Activated gamma-delta T cell treated with Interleukin-2 at 50 U/mL for 16 hours (primary cell): ENCODE data around the gene KRT16.
"Not testable (repeated sequence)": the region's sequence is repeated elsewhere in the genome, so short reads cannot be mapped to it uniquely, and the experiment has no call there.

Source experiments
- DNase-seq: peaks from one replicate; pipeline ENCODE4 v3.0.0-alpha.2; 2020

Gene KRT16

GRCh38 chr17:41647038-41647813 is 34.7 kb upstream of the KRT16 start:
- no peak for DNase-seq

GRCh38 chr17:41642252-41643156 is 29.9 kb upstream of the KRT16 start:
- no peak for DNase-seq

GRCh38 chr17:41640596-41640995 is 28.0 kb upstream of the KRT16 start:
- not testable (repeated sequence) for DNase-seq

DNA sequence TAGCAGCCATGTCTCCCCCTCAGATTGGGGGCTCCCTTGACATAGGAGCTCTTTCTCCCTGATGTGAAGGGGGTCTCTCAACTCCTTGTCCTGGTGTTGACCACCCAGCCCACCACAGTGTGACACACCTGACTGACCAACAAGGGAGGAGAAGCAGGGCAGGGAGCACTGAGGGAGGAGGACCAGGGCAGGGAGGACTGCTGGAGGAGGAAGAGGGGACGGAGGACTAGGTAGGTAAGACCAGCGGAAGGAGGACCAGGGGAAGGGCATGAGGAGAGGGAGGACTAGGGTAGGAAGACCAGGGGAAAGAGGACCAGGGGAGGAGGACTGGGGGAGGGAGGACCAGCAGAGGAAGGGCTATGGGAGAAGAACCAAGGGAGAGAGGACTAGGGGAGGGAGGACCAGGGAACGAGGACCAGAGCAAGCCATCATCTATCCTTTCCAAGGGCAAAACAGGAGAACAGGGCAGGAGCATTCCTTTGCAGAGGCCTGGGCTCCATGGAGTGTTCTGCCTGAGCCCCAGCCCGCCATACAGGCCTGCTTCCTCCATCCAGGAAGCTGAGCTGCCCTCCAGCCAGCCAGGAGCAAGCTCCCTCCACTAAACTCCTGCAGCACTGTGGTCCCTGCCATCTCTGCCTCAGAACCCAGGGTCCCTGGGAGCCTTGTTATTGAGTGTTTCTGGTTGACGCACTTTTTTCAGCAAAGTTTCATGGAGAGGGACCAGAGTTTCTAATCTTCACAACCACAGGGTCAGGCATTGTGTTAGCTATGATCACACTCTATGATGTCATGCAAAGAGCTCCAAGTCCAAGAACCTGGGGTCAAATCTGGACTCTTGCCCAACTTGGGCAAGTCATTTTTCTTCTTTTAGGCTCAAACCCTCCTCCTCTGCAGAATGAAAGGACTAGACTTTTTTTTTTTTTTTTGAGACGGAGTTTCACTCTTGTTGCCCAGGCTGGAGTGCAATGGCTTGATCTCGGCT is 27.2 kb upstream of the KRT16 start:
- no peak for DNase-seq

DNA sequence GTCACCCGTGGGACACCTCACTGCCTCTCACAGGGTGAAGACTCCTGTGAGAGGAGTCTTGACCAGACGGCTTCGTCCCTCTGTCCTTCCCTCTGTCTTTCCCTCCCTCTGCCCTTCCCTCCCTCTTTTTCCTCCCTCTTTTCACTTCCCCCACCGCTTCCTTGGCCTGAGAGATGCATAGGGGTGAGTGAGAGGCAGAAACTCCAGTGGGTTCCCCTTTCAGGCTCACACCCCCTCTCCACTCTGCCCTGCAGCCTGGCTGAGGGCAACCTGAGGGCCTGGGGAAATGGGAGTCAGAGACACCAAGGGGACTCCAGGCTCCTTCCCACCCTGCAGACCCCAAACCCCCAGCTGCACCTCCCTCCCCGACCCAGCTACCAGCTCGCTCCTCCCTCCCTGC is 26.4 kb upstream of the KRT16 start:
- DNase-seq: no peak

- no peak for DNase-seq
Measured at GRCh38 chr17:41638194-41638593, 25.6 kb upstream of the KRT16 start.

DNA sequence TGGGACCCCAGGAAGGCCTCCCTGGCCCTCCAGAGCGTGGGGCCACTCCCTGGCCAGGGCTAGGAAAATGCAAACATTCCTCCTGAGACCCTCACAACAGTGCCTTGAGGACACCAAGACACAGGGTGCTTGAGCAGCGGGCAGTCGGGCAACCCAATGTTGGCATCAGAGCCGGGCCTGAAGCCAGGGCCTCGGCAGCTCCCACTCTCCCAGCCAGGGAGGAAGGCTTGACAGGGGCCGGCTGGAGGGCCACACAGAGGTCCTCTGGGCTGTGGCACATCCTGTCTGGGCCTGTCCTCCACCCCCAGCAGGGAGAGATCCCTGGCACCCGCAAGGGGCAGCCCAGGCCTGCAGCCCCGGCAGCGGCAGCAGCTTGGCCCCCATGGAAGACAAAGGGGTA is 24.1 kb upstream of the KRT16 start:
- DNase-seq: no peak

- no peak for DNase-seq
Measured at GRCh38 chr17:41635121-41636097, 22.8 kb upstream of the KRT16 start.

- DNase-seq: no peak
Measured at GRCh38 chr17:41634639-41635038, 22.1 kb upstream of the KRT16 start.

GRCh38 chr17:41633556-41634199 is 21.1 kb upstream of the KRT16 start:
- DNase-seq: no peak

- DNase-seq: no peak
Measured at GRCh38 chr17:41632482-41633105, 20.0 kb upstream of the KRT16 start.

DNA sequence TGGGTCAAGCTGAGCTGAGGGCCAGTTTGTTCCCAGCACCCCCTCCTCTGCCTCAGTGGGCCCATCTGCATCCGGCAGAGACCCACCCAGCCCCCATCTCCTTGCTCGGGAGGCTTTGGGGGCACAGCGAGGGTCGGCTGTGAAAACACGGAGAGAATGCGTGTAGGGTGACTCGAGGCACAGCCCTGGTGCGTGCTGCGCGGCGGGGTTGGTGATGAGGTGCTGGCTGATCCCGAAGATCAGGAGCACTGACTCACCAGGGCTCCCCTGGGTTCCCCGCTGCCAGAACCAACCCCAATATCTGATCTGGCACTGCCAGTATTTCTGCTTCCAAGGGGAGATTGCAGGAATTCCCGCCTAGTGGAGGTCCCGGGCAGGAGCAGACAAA is 19.3 kb upstream of the KRT16 start:
- no peak for DNase-seq

DNA sequence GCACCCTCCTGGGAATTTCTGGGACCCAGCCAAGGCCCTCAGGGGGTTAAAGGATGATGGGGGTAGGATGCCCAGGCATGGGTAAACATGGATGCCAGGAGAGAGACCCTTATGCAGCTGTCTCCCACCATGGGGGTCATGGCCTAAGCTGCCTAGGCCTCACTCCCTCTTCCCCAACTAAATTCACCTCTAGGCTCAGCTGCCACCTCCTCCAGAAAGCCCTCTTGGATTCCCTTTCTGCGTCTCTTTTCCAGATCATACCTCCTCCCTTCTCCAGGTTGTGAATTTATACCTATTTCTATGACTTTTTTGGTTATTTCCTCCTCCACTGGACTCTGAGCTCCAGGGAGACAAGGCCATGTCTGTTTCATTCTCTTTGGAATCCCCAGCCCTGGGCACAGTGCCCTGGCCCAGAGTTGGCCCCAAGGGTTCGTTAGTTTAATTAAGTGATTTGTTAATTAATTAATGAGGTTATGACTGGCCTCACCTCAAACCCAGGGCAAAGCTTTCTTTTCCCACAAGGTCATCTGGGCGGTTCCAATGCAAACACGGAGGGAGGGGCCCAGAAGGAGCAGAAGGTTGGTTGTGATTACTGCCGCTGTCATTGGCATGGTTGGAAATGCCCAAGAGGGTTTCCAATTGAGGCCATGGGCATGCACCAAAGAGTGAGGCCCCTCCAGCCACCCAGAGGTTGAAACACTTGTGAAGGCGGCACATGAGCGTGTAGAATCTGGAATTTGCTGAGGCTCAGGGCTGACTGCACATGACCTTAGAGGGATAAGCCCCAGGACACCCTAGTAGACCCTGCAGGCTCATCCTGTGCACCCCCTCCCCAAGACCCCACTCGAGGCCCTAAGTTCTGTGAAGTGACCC is 18.7 kb upstream of the KRT16 start:
- no peak for DNase-seq

- no peak for DNase-seq
Measured at GRCh38 chr17:41629826-41630670, 17.5 kb upstream of the KRT16 start.

- DNase-seq: no peak
Measured at GRCh38 chr17:41629316-41629715, 16.7 kb upstream of the KRT16 start.

DNA sequence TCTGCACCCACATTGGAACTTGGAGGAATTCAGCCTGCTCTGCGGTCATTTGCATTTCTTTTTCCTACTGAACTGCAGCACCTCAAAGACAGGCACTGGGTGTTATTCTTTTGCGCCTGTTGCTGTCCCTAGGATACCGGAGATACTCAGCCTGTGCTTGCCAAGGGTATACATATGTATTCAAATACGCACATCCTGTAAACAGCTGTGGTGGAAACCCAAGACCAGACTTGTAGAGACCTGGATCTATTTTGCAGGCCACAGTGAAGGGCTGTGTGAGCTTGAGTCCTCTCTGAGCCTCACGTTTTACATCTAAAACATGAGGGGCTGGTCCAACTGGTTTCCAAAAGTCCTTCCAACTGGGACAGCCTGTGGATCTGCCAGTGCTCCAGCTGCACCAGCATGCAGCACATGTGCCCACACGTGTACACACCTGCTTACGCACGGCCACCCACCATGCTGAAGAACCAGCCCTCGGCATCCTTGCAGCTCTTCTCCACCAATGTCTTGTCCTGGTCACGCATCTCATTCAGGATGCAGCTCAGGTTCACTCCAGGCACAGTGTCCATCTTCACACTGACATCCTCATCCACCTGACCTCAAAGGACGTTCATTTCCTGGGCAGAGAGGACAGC is 16.2 kb upstream of the KRT16 start:
- DNase-seq: not testable (repeated sequence)

GRCh38 chr17:41628073-41628370 is 15.5 kb upstream of the KRT16 start:
- DNase-seq: not testable (repeated sequence)
